ENCODE data around the gene IRF3.

IRF3 gene

DNA sequence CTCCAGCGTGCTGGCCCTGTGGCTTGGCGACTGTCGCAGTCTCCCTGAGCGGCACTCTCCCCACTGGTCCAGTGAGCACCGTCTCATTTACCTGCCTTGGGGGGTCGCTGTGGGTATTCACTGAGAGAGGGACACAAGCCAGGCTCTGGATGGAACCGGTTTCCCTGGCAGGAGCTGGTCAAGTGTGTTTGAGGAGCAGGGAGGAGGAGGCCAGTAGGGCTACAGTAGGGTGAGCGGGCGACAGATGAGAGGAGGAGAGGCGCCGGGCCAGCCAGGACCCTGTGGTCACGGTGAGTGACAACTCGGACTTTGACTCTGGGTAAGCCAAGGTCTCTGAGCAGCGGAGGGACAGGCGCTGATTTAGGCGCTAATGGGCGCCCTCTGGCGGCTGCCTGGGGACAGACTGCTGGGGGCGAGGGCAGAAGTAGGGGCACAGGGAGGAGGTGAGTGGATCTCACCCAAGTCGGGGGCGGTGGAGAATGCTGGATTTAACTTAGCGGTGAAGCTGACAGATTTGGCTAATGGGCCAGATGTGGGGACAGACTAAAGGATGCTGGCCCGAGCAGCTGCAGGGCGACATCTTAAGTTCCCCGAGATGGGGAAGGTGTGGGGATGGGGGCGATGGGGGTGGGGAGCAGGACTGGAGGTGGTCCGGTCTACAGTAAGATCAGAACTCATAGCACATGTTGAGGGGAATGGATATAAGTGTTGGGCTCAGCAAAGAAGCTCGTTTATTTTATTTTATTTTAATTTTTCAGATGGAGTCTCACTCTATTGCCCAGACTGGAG lies 6.7 kb upstream of the IRF3 start:
- H3K4me1 ChIP-seq (ENCODE audit: control insufficient read depth, low read length) = peaks cover 47% of the 10 kb centered on the region
- no peaks in the 10 kb centered on the region for H3K27me3 ChIP-seq (ENCODE audit: control insufficient read depth, low read length)
- H3K4me2 ChIP-seq (ENCODE audit: low read length) = peak overlapping the region; percentile 74
- no peaks in the 10 kb centered on the region for H3K9me2 ChIP-seq (replicated peaks; ENCODE audit: control insufficient read depth, low read length)
- peaks cover 25% of the 10 kb centered on the region for H3F3A ChIP-seq (ENCODE audit: control insufficient read depth, insufficient read depth)
- peaks cover 14% of the 10 kb centered on the region for H3K79me2 ChIP-seq (ENCODE audit: control insufficient read depth, low read length)
- H4K20me1 ChIP-seq (ENCODE audit: control insufficient read depth, insufficient read depth, low read depth, low read length) = no peaks in the 10 kb centered on the region
- peak overlapping the region; percentile 65 for H3K4me3 ChIP-seq (ENCODE audit: low read length)
- H3K27ac ChIP-seq (ENCODE audit: low read depth, low read length) = peak overlapping the region; percentile 96
- H3K36me3 ChIP-seq (ENCODE audit: control insufficient read depth, low read length) = peaks cover 44% of the 10 kb centered on the region
- TF ChIP-seq, protein P1, sequence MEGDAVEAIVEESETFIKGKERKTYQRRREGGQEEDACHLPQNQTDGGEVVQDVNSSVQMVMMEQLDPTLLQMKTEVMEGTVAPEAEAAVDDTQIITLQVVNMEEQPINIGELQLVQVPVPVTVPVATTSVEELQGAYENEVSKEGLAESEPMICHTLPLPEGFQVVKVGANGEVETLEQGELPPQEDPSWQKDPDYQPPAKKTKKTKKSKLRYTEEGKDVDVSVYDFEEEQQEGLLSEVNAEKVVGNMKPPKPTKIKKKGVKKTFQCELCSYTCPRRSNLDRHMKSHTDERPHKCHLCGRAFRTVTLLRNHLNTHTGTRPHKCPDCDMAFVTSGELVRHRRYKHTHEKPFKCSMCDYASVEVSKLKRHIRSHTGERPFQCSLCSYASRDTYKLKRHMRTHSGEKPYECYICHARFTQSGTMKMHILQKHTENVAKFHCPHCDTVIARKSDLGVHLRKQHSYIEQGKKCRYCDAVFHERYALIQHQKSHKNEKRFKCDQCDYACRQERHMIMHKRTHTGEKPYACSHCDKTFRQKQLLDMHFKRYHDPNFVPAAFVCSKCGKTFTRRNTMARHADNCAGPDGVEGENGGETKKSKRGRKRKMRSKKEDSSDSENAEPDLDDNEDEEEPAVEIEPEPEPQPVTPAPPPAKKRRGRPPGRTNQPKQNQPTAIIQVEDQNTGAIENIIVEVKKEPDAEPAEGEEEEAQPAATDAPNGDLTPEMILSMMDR (IDR thresholded peaks at IDR 0.05; ENCODE audit: low read depth, low read length, poor library complexity, severe bottlenecking) = peak; percentile 98
- TF ChIP-seq EZH2phosphoT487 (IDR thresholded peaks at IDR 0.05; ENCODE audit: borderline replicate concordance, low read length) = no peak
- no peaks in the 10 kb centered on the region for H3K9me3 ChIP-seq (ENCODE audit: control insufficient read depth, insufficient read depth, low read length)

DNA sequence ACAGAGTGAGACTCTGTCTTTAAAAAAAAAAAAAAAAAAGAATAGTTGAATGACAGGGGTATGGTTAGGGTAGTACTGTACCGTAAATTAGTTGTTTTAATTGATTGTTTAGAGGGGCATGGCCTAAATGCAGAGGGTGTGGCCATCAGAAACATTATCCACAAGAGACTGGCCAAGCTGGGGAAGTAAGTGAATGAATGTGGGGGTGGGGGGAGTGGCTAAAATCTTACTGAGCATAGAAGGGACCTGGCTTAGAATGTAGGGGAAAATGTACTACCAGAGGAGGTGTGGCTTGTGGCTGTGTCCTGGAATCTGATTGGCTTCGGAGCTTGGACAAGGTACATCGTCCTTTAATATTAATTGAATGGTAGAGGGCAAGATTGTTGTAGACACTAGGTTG lies 3.9 kb upstream of the IRF3 start:
- no peak overlapping the region for H3K27ac ChIP-seq (ENCODE audit: low read depth, low read length)
- peaks cover 51% of the 10 kb centered on the region for H3K36me3 ChIP-seq (ENCODE audit: control insufficient read depth, low read length)
- peaks cover 36% of the 10 kb centered on the region for H3K79me2 ChIP-seq (ENCODE audit: control insufficient read depth, low read length)
- peaks cover 47% of the 10 kb centered on the region for H3K4me1 ChIP-seq (ENCODE audit: control insufficient read depth, low read length)
- no peak for TF ChIP-seq EZH2phosphoT487 (IDR thresholded peaks at IDR 0.05; ENCODE audit: borderline replicate concordance, low read length)
- TF ChIP-seq, protein P1 (IDR thresholded peaks at IDR 0.05; ENCODE audit: low read depth, low read length, poor library complexity, severe bottlenecking) = no peak
- no peaks in the 10 kb centered on the region for H3K27me3 ChIP-seq (ENCODE audit: control insufficient read depth, low read length)
- H4K20me1 ChIP-seq (ENCODE audit: control insufficient read depth, insufficient read depth, low read depth, low read length) = no peaks in the 10 kb centered on the region
- no peaks in the 10 kb centered on the region for H3K9me3 ChIP-seq (ENCODE audit: control insufficient read depth, insufficient read depth, low read length)
- no peak overlapping the region for H3K4me3 ChIP-seq (ENCODE audit: low read length)
- H3K4me2 ChIP-seq (ENCODE audit: low read length) = no peak overlapping the region
- H3K9me2 ChIP-seq (replicated peaks; ENCODE audit: control insufficient read depth, low read length) = no peaks in the 10 kb centered on the region
- peaks cover 18% of the 10 kb centered on the region for H3F3A ChIP-seq (ENCODE audit: control insufficient read depth, insufficient read depth)

DNA sequence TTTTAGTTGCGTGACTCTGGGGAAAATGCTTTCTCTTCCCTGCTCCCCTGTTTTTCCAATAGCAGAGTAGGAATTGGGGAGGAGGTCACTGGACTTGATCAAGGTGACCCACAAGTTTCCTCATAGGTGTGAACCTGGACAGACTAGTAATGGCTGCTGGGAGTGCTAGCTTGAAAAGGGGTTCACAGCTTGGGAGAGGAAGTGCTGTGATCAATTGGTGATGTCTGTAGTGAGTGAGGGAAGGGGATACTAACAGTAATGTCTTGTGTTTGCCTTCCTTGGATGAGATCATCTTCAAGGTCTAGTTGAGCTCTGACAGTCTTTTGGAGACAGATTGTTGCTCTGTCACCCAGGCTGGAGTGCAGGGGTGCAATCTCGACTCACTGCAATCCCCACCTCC lies 1.8 kb upstream of the IRF3 start:
- Histone ChIP-seq H3K4me2 (ENCODE audit: low read length) (peak overlapping the region; percentile 83), H3K36me3 (ENCODE audit: control insufficient read depth, low read length) (peaks cover 55% of the 10 kb centered on the region), H3K9me3 (ENCODE audit: control insufficient read depth, insufficient read depth, low read length) (no peaks in the 10 kb centered on the region), H3F3A (ENCODE audit: control insufficient read depth, insufficient read depth) (peaks cover 3% of the 10 kb centered on the region), H3K4me3 (ENCODE audit: low read length) (peak overlapping the region; percentile 82), H3K4me1 (ENCODE audit: control insufficient read depth, low read length) (peaks cover 38% of the 10 kb centered on the region), H3K27me3 (ENCODE audit: control insufficient read depth, low read length) (no peaks in the 10 kb centered on the region), H4K20me1 (ENCODE audit: control insufficient read depth, insufficient read depth, low read depth, low read length) (peaks cover 4% of the 10 kb centered on the region), H3K79me2 (ENCODE audit: control insufficient read depth, low read length) (peaks cover 57% of the 10 kb centered on the region), H3K9me2 (replicated peaks; ENCODE audit: control insufficient read depth, low read length) (no peaks in the 10 kb centered on the region), H3K27ac (ENCODE audit: low read depth, low read length) (no peak overlapping the region)
- TF ChIP-seq EZH2phosphoT487 (IDR thresholded peaks at IDR 0.05; ENCODE audit: borderline replicate concordance, low read length) = no peak
- TF ChIP-seq, protein P1 (IDR thresholded peaks at IDR 0.05; ENCODE audit: low read depth, low read length, poor library complexity, severe bottlenecking) = no peak

Measured in DOHH2 (cell line).